ENCODE measurements around the gene DOCK2. TPM values are rescaled to one million over a fixed set of nuclear protein-coding genes. Genes with fewer than 3 reads are reported as not detected.
A peak's percentile ranks its signal among the peaks of the same experiment; 100 is the strongest.
"Not testable (repeated sequence)": the region's sequence is repeated elsewhere in the genome, so short reads cannot be mapped to it uniquely, and the experiment has no call there.

DOCK2 gene
- total RNA-seq, 1 donor from 2014 or later, result 6.5 TPM

DNA sequence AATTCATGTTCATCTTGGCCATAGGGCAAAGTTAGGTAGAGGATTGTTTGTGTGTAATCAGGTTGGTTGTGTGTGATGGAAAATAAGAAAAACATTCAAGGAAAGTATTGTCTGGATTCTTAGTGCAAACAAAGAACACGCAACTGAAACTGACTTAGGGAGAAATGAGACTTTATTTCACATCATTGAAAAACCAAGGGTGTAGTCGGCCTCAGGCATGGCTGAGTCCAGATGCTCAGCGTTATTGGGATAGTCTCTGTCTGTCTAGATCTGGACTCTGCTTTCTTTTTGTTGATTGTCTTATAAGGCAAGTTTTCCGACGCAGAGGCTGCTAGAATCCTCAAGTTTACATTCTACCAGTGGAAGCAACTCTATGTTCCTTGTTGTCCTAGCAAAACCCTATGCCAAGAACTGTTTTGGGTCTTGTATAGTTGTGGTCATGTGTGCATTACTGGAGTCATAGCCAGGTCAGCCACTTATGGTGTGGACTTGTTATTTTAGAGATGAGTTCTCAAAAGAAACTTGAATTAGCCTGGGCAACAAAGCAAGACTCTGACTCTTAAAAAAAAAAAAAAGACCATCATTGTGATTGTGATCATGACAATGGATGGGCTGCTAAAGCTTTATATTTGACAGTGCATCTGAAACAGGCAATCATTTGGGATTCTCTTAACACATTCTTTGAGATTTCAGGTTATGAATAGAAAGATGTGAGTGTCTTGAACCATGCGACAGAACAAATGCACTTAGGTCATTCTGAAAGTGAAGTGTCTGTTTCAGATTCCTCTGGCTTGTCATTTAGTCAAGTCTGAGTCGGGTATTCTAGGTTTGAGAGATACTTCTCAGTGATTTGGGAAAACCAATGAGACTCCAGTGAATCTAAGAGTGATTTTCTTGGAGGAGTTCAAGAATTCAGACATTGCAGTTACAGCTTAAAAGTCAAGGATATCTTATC, 82.6 kb downstream of the DOCK2 start:
- peaks cover 1% of the 10 kb centered on the region for H3K27me3 Mint-ChIP-seq (ENCODE audit: unreplicated experiment)
- no peak for DNase-seq (ENCODE audit: low spot score)

GRCh38 chr5:169721771-169722170, 84.7 kb downstream of the DOCK2 start:
- H3K36me3 Mint-ChIP-seq (ENCODE audit: low read depth, unreplicated experiment), result no peaks in the 10 kb centered on the region
- H3K4me1 Mint-ChIP-seq (ENCODE audit: unreplicated experiment), result peaks cover 7% of the 10 kb centered on the region
- no peak for DNase-seq (ENCODE audit: low spot score)
- peaks cover 1% of the 10 kb centered on the region for H3K27me3 Mint-ChIP-seq (ENCODE audit: unreplicated experiment)
- H3K4me3 Mint-ChIP-seq (ENCODE audit: unreplicated experiment), result no peak overlapping the region
- H3K9me3 Mint-ChIP-seq (ENCODE audit: unreplicated experiment), result no peaks in the 10 kb centered on the region
- H3K27ac Mint-ChIP-seq (ENCODE audit: unreplicated experiment), result peak overlapping the region; percentile 64
- TF ChIP-seq, protein P1, sequence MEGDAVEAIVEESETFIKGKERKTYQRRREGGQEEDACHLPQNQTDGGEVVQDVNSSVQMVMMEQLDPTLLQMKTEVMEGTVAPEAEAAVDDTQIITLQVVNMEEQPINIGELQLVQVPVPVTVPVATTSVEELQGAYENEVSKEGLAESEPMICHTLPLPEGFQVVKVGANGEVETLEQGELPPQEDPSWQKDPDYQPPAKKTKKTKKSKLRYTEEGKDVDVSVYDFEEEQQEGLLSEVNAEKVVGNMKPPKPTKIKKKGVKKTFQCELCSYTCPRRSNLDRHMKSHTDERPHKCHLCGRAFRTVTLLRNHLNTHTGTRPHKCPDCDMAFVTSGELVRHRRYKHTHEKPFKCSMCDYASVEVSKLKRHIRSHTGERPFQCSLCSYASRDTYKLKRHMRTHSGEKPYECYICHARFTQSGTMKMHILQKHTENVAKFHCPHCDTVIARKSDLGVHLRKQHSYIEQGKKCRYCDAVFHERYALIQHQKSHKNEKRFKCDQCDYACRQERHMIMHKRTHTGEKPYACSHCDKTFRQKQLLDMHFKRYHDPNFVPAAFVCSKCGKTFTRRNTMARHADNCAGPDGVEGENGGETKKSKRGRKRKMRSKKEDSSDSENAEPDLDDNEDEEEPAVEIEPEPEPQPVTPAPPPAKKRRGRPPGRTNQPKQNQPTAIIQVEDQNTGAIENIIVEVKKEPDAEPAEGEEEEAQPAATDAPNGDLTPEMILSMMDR (IDR thresholded peaks at IDR 0.05; ENCODE audit: unreplicated experiment), result no peak

More for the DNA sequence above, 82.6 kb downstream of the DOCK2 start:
- H3K27ac Mint-ChIP-seq (ENCODE audit: unreplicated experiment), result no peak overlapping the region
- H3K4me1 Mint-ChIP-seq (ENCODE audit: unreplicated experiment), result peaks cover 7% of the 10 kb centered on the region
- H3K36me3 Mint-ChIP-seq (ENCODE audit: low read depth, unreplicated experiment), result no peaks in the 10 kb centered on the region
- TF ChIP-seq, protein P1 (IDR thresholded peaks at IDR 0.05; ENCODE audit: unreplicated experiment), result no peak
- no peak overlapping the region for H3K4me3 Mint-ChIP-seq (ENCODE audit: unreplicated experiment)
- no peaks in the 10 kb centered on the region for H3K9me3 Mint-ChIP-seq (ENCODE audit: unreplicated experiment)

GRCh38 chr5:169723103-169723831, 86.2 kb downstream of the DOCK2 start:
- H3K27me3 Mint-ChIP-seq (ENCODE audit: unreplicated experiment), result peaks cover 1% of the 10 kb centered on the region
- H3K27ac Mint-ChIP-seq (ENCODE audit: unreplicated experiment), result no peak overlapping the region

DNA sequence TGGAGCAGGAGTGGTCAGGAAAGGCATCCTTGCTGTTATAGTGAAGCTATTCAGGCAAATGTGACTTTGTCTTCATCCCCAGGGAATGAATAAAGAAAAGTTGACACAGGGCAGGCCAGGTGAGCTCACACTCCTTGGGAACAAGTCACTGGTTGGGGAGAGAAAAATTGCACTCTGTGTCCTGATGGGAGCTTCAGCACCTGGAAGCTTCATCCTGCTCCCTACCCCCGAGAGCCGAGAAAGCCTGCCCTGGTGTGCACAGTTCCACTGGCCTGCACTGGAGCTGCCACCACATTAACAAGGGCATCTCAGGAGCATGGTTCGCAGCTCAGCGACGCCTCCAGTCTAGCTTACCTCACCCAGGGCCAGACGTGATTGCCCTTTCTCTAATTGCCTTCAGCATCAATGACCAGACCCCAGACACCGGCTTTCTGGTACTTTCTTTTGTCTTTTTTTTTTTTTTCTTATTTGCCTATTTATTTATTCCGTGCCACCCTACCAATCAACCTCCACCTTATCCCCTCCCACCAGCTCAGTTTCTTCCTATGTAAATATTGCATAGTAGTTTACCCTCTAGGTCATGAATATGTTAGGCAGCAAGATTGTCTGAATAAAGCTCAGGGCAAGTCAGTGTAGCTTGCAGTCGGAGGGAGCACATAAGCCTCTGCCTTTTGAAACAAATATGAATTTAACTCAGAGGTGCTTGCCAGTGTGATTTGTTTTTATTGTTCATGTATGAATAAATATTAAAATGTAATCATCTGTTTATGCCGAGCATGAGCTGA, 87.4 kb downstream of the DOCK2 start:
- TF ChIP-seq, protein P1 (IDR thresholded peaks at IDR 0.05; ENCODE audit: unreplicated experiment), result no peak
- no peak overlapping the region for H3K27ac Mint-ChIP-seq (ENCODE audit: unreplicated experiment)
- H3K36me3 Mint-ChIP-seq (ENCODE audit: low read depth, unreplicated experiment), result no peaks in the 10 kb centered on the region
- no peak overlapping the region for H3K4me3 Mint-ChIP-seq (ENCODE audit: unreplicated experiment)
- H3K4me1 Mint-ChIP-seq (ENCODE audit: unreplicated experiment), result peaks cover 17% of the 10 kb centered on the region
- no peaks in the 10 kb centered on the region for H3K9me3 Mint-ChIP-seq (ENCODE audit: unreplicated experiment)
- peaks cover 1% of the 10 kb centered on the region for H3K27me3 Mint-ChIP-seq (ENCODE audit: unreplicated experiment)
- DNase-seq (ENCODE audit: low spot score), result no peak

More at GRCh38 chr5:169723103-169723831, 86.2 kb downstream of the DOCK2 start:
- Mint-ChIP-seq H3K4me3 (ENCODE audit: unreplicated experiment) (no peak overlapping the region), H3K36me3 (ENCODE audit: low read depth, unreplicated experiment) (no peaks in the 10 kb centered on the region), H3K9me3 (ENCODE audit: unreplicated experiment) (no peaks in the 10 kb centered on the region), H3K4me1 (ENCODE audit: unreplicated experiment) (peaks cover 12% of the 10 kb centered on the region)
- DNase-seq (ENCODE audit: low spot score), result no peak
- TF ChIP-seq, protein P1 (IDR thresholded peaks at IDR 0.05; ENCODE audit: unreplicated experiment), result no peak

- H3K27ac Mint-ChIP-seq (ENCODE audit: unreplicated experiment); DNase-seq (ENCODE audit: low spot score); H3K9me3 Mint-ChIP-seq (ENCODE audit: unreplicated experiment); H3K4me3 Mint-ChIP-seq (ENCODE audit: unreplicated experiment); H3K27me3 Mint-ChIP-seq (ENCODE audit: unreplicated experiment); H3K36me3 Mint-ChIP-seq (ENCODE audit: low read depth, unreplicated experiment): not testable (repeated sequence)
- H3K4me1 Mint-ChIP-seq (ENCODE audit: unreplicated experiment), result peaks cover 17% of the 10 kb centered on the region
These were observed 88.6 kb downstream of the DOCK2 start for GRCh38 chr5:169725665-169726064.

Data from endothelial cell (in vitro differentiated cells).